ENCODE measurements around the gene HCRT. TPM values are rescaled to one million over a fixed set of nuclear protein-coding genes. Genes with fewer than 3 reads are reported as not detected.

The HCRT gene
- total RNA-seq, 2 donors from 2014 or later: not detected

- peaks cover 42% of the 10 kb centered on the region for H3K36me3 ChIP-seq
- ATAC-seq (ENCODE audit: insufficient number of reproducible peaks, low FRiP score, low read depth) (no peak), DNase-seq (ENCODE audit: low spot score) (no peak)
- no peak overlapping the region for H3K27ac ChIP-seq
- H3K27me3 ChIP-seq (replicated peaks; ENCODE audit: insufficient read depth): no peaks in the 10 kb centered on the region
- no peaks in the 10 kb centered on the region for H3K9me3 ChIP-seq
- TF ChIP-seq CTCF (IDR thresholded peaks at IDR 0.05): no peak
- H3K4me1 ChIP-seq (ENCODE audit: control insufficient read depth in 1 of 2, low read depth in 2 of 2): no peaks in the 10 kb centered on the region
- H3K4me3 ChIP-seq: no peak overlapping the region
Observed at GRCh38 chr17:42202159-42202558, 16.9 kb upstream of the HCRT start.

GRCh38 chr17:42201458-42201772 lies 16.2 kb upstream of the HCRT start:
- H3K9me3 ChIP-seq: no peaks in the 10 kb centered on the region
- no peak for TF ChIP-seq CTCF (IDR thresholded peaks at IDR 0.05)
- H3K27ac ChIP-seq: no peak overlapping the region
- no peaks in the 10 kb centered on the region for H3K27me3 ChIP-seq (replicated peaks; ENCODE audit: insufficient read depth)
- DNase-seq (ENCODE audit: low spot score) (no peak), ATAC-seq (ENCODE audit: insufficient number of reproducible peaks, low FRiP score, low read depth) (no peak)
- no peaks in the 10 kb centered on the region for H3K4me1 ChIP-seq (ENCODE audit: control insufficient read depth in 1 of 2, low read depth in 2 of 2)
- H3K36me3 ChIP-seq: peaks cover 40% of the 10 kb centered on the region
- H3K4me3 ChIP-seq: no peak overlapping the region

GRCh38 chr17:42200706-42201457 lies 15.6 kb upstream of the HCRT start:
- no peaks in the 10 kb centered on the region for H3K27me3 ChIP-seq (replicated peaks; ENCODE audit: insufficient read depth)
- H3K4me1 ChIP-seq (ENCODE audit: control insufficient read depth in 1 of 2, low read depth in 2 of 2): no peaks in the 10 kb centered on the region
- H3K36me3 ChIP-seq: peaks cover 34% of the 10 kb centered on the region
- TF ChIP-seq CTCF (IDR thresholded peaks at IDR 0.05): no peak
- no peak overlapping the region for H3K27ac ChIP-seq
- H3K9me3 ChIP-seq: no peaks in the 10 kb centered on the region
- ATAC-seq (ENCODE audit: insufficient number of reproducible peaks, low FRiP score, low read depth) (peak; percentile 56), DNase-seq (ENCODE audit: low spot score) (no peak)
- no peak overlapping the region for H3K4me3 ChIP-seq

GRCh38 chr17:42199416-42200011 lies 14.3 kb upstream of the HCRT start:
- ATAC-seq (ENCODE audit: insufficient number of reproducible peaks, low FRiP score, low read depth) (no peak), DNase-seq (ENCODE audit: low spot score) (no peak)
- Histone ChIP-seq H3K9me3 (no peaks in the 10 kb centered on the region), H3K27ac (no peak overlapping the region), H3K36me3 (peaks cover 23% of the 10 kb centered on the region), H3K27me3 (replicated peaks; ENCODE audit: insufficient read depth) (no peaks in the 10 kb centered on the region), H3K4me1 (ENCODE audit: control insufficient read depth in 1 of 2, low read depth in 2 of 2) (peaks cover 0 to 4% of the 10 kb centered on the region in 2 donors), H3K4me3 (no peak overlapping the region)
- TF ChIP-seq CTCF (IDR thresholded peaks at IDR 0.05): no peak

GRCh38 chr17:42198897-42199296 lies 13.6 kb upstream of the HCRT start:
- Histone ChIP-seq H3K4me3 (no peak overlapping the region), H3K4me1 (ENCODE audit: control insufficient read depth in 1 of 2, low read depth in 2 of 2) (peaks cover 0 to 6% of the 10 kb centered on the region in 2 donors), H3K9me3 (no peaks in the 10 kb centered on the region), H3K27ac (peak overlapping the region in 1 of 2 donors; percentile 39), H3K27me3 (replicated peaks; ENCODE audit: insufficient read depth) (no peaks in the 10 kb centered on the region), H3K36me3 (peaks cover 17% of the 10 kb centered on the region)
- DNase-seq (ENCODE audit: low spot score): no peak
- ATAC-seq (ENCODE audit: insufficient number of reproducible peaks, low FRiP score, low read depth): no peak
- TF ChIP-seq CTCF (IDR thresholded peaks at IDR 0.05): no peak
